ENCODE data around the gene PLP1. TPM values are rescaled to one million over a fixed set of nuclear protein-coding genes. Genes with fewer than 3 reads are reported as not detected.

PLP1 gene
- total and polyA plus RNA-seq, 7 experiments from 2014 or later, result not detected

- H3K36me3 Mint-ChIP-seq, result no peaks in the 10 kb centered on the region
- Histone ChIP-seq H3K36me3 (ENCODE audit: control insufficient read depth in 2 of 3, insufficient read depth in 3 of 3, low read length in 3 of 3) (no peaks in the 10 kb centered on the region), H3K4me1 (ENCODE audit: control insufficient read depth in 2 of 2, insufficient read depth in 2 of 2, low read length in 2 of 2) (no peaks in the 10 kb centered on the region), H3K4me3 (ENCODE audit: low read length) (no peak overlapping the region), H3K27ac (ENCODE audit: low read depth, low read length) (no peak overlapping the region), H3K27me3 (ENCODE audit: control insufficient read depth in 2 of 2, insufficient read depth in 2 of 2, low read length in 2 of 2) (no peaks in the 10 kb centered on the region), H3K9me3 (ENCODE audit: control insufficient read depth in 2 of 3, low read length in 3 of 3) (no peaks in the 10 kb centered on the region)
- no peaks in the 10 kb centered on the region for H3K9me3 Mint-ChIP-seq
- POLR2A ChIA-PET, result no interaction called here
- CTCF ChIA-PET, result no interaction called here
- ATAC-seq, result no peak
- intact Hi-C loops (cut with micrococcal nuclease), result no loop called here
- no peak for DNase-seq
- peaks cover 0 to 15% (median 5%) of the 10 kb centered on the region in 5 donors for H3K27me3 Mint-ChIP-seq
- peaks cover 0 to 6% (median 0%) of the 10 kb centered on the region in 7 donors for H3K4me1 Mint-ChIP-seq
- H3K27ac Mint-ChIP-seq, result no peak overlapping the region
- H3K4me3 Mint-ChIP-seq, result no peak overlapping the region
These were observed 42.4 kb upstream of the PLP1 start for GRCh38 chrX:103734125-103734760.

- DNase-seq, result no peak
- H3K4me1 Mint-ChIP-seq, result no peaks in the 10 kb centered on the region
- Histone ChIP-seq H3K9me3 (ENCODE audit: control insufficient read depth in 2 of 3, low read length in 3 of 3) (no peaks in the 10 kb centered on the region), H3K27ac (ENCODE audit: low read depth, low read length) (no peak overlapping the region), H3K27me3 (ENCODE audit: control insufficient read depth in 2 of 2, insufficient read depth in 2 of 2, low read length in 2 of 2) (no peaks in the 10 kb centered on the region), H3K4me3 (ENCODE audit: low read length) (no peak overlapping the region), H3K36me3 (ENCODE audit: control insufficient read depth in 2 of 3, insufficient read depth in 3 of 3, low read length in 3 of 3) (no peaks in the 10 kb centered on the region), H3K4me1 (ENCODE audit: control insufficient read depth in 2 of 2, insufficient read depth in 2 of 2, low read length in 2 of 2) (no peaks in the 10 kb centered on the region)
- no peak overlapping the region for H3K27ac Mint-ChIP-seq
- intact Hi-C loops (cut with micrococcal nuclease), result no loop called here
- H3K4me3 Mint-ChIP-seq, result no peak overlapping the region
- H3K27me3 Mint-ChIP-seq, result no peaks in the 10 kb centered on the region
- CTCF ChIA-PET, result no interaction called here
- POLR2A ChIA-PET, result no interaction called here
- no peak for ATAC-seq
- H3K36me3 Mint-ChIP-seq, result no peaks in the 10 kb centered on the region
- H3K9me3 Mint-ChIP-seq, result no peaks in the 10 kb centered on the region
These were observed 38.9 kb upstream of the PLP1 start for GRCh38 chrX:103737696-103738095.

- Mint-ChIP-seq H3K27ac (no peak overlapping the region), H3K4me3 (no peak overlapping the region), H3K9me3 (no peaks in the 10 kb centered on the region), H3K27me3 (no peaks in the 10 kb centered on the region), H3K36me3 (no peaks in the 10 kb centered on the region), H3K4me1 (no peaks in the 10 kb centered on the region)
- no peak overlapping the region for H3K4me3 ChIP-seq (ENCODE audit: low read length)
- no peaks in the 10 kb centered on the region for H3K36me3 ChIP-seq (ENCODE audit: control insufficient read depth in 2 of 3, insufficient read depth in 3 of 3, low read length in 3 of 3)
- no peaks in the 10 kb centered on the region for H3K27me3 ChIP-seq (ENCODE audit: control insufficient read depth in 2 of 2, insufficient read depth in 2 of 2, low read length in 2 of 2)
- H3K27ac ChIP-seq (ENCODE audit: low read depth, low read length), result no peak overlapping the region
- ChIA-PET CTCF (no interaction called here), POLR2A (no interaction called here)
- no peak for DNase-seq
- no peaks in the 10 kb centered on the region for H3K4me1 ChIP-seq (ENCODE audit: control insufficient read depth in 2 of 2, insufficient read depth in 2 of 2, low read length in 2 of 2)
- no peak for ATAC-seq
- intact Hi-C loops (cut with micrococcal nuclease), result no loop called here
- no peaks in the 10 kb centered on the region for H3K9me3 ChIP-seq (ENCODE audit: control insufficient read depth in 2 of 3, low read length in 3 of 3)
These were observed 37.2 kb upstream of the PLP1 start for GRCh38 chrX:103739421-103739820.

GRCh38 chrX:103741879-103742278, 34.8 kb upstream of the PLP1 start:
- DNase-seq (no peak), ATAC-seq (no peak)
- Histone ChIP-seq H3K9me3 (ENCODE audit: control insufficient read depth in 2 of 3, low read length in 3 of 3) (no peaks in the 10 kb centered on the region), H3K4me1 (ENCODE audit: control insufficient read depth in 2 of 2, insufficient read depth in 2 of 2, low read length in 2 of 2) (no peaks in the 10 kb centered on the region), H3K27ac (ENCODE audit: low read depth, low read length) (no peak overlapping the region), H3K36me3 (ENCODE audit: control insufficient read depth in 2 of 3, insufficient read depth in 3 of 3, low read length in 3 of 3) (no peaks in the 10 kb centered on the region), H3K27me3 (ENCODE audit: control insufficient read depth in 2 of 2, insufficient read depth in 2 of 2, low read length in 2 of 2) (no peaks in the 10 kb centered on the region), H3K4me3 (ENCODE audit: low read length) (no peak overlapping the region)
- ChIA-PET POLR2A (no interaction called here), CTCF (no interaction called here)
- Mint-ChIP-seq H3K4me3 (no peak overlapping the region), H3K27me3 (no peaks in the 10 kb centered on the region), H3K27ac (no peak overlapping the region), H3K36me3 (no peaks in the 10 kb centered on the region), H3K9me3 (no peaks in the 10 kb centered on the region), H3K4me1 (no peaks in the 10 kb centered on the region)
- intact Hi-C loops (cut with micrococcal nuclease), result no loop called here

- Histone ChIP-seq H3K4me1 (ENCODE audit: control insufficient read depth in 2 of 2, insufficient read depth in 2 of 2, low read length in 2 of 2) (no peaks in the 10 kb centered on the region), H3K36me3 (ENCODE audit: control insufficient read depth in 2 of 3, insufficient read depth in 3 of 3, low read length in 3 of 3) (no peaks in the 10 kb centered on the region), H3K4me3 (ENCODE audit: low read length) (no peak overlapping the region), H3K9me3 (ENCODE audit: control insufficient read depth in 2 of 3, low read length in 3 of 3) (no peaks in the 10 kb centered on the region), H3K27me3 (ENCODE audit: control insufficient read depth in 2 of 2, insufficient read depth in 2 of 2, low read length in 2 of 2) (no peaks in the 10 kb centered on the region), H3K27ac (ENCODE audit: low read depth, low read length) (no peak overlapping the region)
- ATAC-seq (no peak), DNase-seq (no peak)
- no peak overlapping the region for H3K27ac Mint-ChIP-seq
- H3K36me3 Mint-ChIP-seq, result no peaks in the 10 kb centered on the region
- no peaks in the 10 kb centered on the region for H3K9me3 Mint-ChIP-seq
- POLR2A ChIA-PET, result no interaction called here
- no peaks in the 10 kb centered on the region for H3K4me1 Mint-ChIP-seq
- H3K4me3 Mint-ChIP-seq, result no peak overlapping the region
- no peaks in the 10 kb centered on the region for H3K27me3 Mint-ChIP-seq
- intact Hi-C loops (cut with micrococcal nuclease), result no loop called here
- CTCF ChIA-PET, result no interaction called here
These were observed 34.3 kb upstream of the PLP1 start for GRCh38 chrX:103742339-103742738.

GRCh38 chrX:103747163-103747562, 29.5 kb upstream of the PLP1 start:
- H3K4me3 Mint-ChIP-seq, result no peak overlapping the region

GRCh38 chrX:103754401-103754800, 22.2 kb upstream of the PLP1 start:
- ChIA-PET POLR2A (no interaction called here), CTCF (no interaction called here)
- DNase-seq, result no peak
- Histone ChIP-seq H3K4me1 (ENCODE audit: control insufficient read depth in 2 of 2, insufficient read depth in 2 of 2, low read length in 2 of 2) (no peaks in the 10 kb centered on the region), H3K4me3 (ENCODE audit: low read length) (no peak overlapping the region), H3K9me3 (ENCODE audit: control insufficient read depth in 2 of 3, low read length in 3 of 3) (no peaks in the 10 kb centered on the region), H3K36me3 (ENCODE audit: control insufficient read depth in 2 of 3, insufficient read depth in 3 of 3, low read length in 3 of 3) (no peaks in the 10 kb centered on the region), H3K27me3 (ENCODE audit: control insufficient read depth in 2 of 2, insufficient read depth in 2 of 2, low read length in 2 of 2) (no peaks in the 10 kb centered on the region), H3K27ac (ENCODE audit: low read depth, low read length) (no peak overlapping the region)
- ATAC-seq, result no peak
- intact Hi-C loops (cut with micrococcal nuclease), result no loop called here
- H3K27ac Mint-ChIP-seq, result no peak overlapping the region
- H3K4me3 Mint-ChIP-seq, result no peak overlapping the region
- H3K4me1 Mint-ChIP-seq, result no peaks in the 10 kb centered on the region
- H3K9me3 Mint-ChIP-seq, result peaks cover 0 to 7% (median 4%) of the 10 kb centered on the region in 11 donors
- peaks cover 0 to 4% (median 0%) of the 10 kb centered on the region in 5 donors for H3K36me3 Mint-ChIP-seq
- peaks cover 0 to 2% (median 0%) of the 10 kb centered on the region in 5 donors for H3K27me3 Mint-ChIP-seq

More at GRCh38 chrX:103747163-103747562, 29.5 kb upstream of the PLP1 start:
- Mint-ChIP-seq H3K9me3 (no peaks in the 10 kb centered on the region), H3K36me3 (no peaks in the 10 kb centered on the region), H3K4me1 (no peaks in the 10 kb centered on the region), H3K27me3 (no peaks in the 10 kb centered on the region), H3K27ac (no peak overlapping the region)
- ChIA-PET CTCF (no interaction called here), POLR2A (no interaction called here)
- Histone ChIP-seq H3K9me3 (ENCODE audit: control insufficient read depth in 2 of 3, low read length in 3 of 3) (no peaks in the 10 kb centered on the region), H3K27me3 (ENCODE audit: control insufficient read depth in 2 of 2, insufficient read depth in 2 of 2, low read length in 2 of 2) (no peaks in the 10 kb centered on the region), H3K4me1 (ENCODE audit: control insufficient read depth in 2 of 2, insufficient read depth in 2 of 2, low read length in 2 of 2) (no peaks in the 10 kb centered on the region), H3K27ac (ENCODE audit: low read depth, low read length) (no peak overlapping the region), H3K36me3 (ENCODE audit: control insufficient read depth in 2 of 3, insufficient read depth in 3 of 3, low read length in 3 of 3) (no peaks in the 10 kb centered on the region), H3K4me3 (ENCODE audit: low read length) (no peak overlapping the region)
- DNase-seq, result no peak
- ATAC-seq, result no peak
- intact Hi-C loops (cut with micrococcal nuclease), result no loop called here
